HG03196 (cell line): ENCODE measurements around the gene FOXR2.

ENCODE experiments used
- ATAC-seq: cut with Tn5 transposase; IDR thresholded peaks from one replicate; pipeline ENCODE4 v1.9.1; 2021; ENCODE audit not compliant: unreplicated experiment

The FOXR2 gene, protein sequence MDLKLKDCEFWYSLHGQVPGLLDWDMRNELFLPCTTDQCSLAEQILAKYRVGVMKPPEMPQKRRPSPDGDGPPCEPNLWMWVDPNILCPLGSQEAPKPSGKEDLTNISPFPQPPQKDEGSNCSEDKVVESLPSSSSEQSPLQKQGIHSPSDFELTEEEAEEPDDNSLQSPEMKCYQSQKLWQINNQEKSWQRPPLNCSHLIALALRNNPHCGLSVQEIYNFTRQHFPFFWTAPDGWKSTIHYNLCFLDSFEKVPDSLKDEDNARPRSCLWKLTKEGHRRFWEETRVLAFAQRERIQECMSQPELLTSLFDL

DNA sequence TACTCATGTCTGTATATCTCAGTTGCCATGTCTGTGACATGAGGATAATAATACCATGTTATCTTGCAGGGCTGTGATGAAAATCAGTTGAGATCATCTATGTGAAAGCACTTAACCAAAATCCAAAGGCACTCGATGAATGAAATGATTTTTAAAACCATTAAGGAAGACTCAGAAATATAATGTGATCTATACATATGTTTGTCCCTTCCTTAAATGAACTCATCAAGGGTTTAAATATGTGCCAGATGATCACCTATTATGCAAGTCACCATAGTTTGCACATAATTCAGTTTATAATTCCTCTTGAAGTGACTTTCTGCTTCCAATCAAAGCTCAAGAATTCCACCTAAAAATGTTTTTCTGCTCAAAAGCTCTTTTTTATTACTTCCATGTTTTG is at the start of gene FOXR2:
Gene FOXR2, plus strand, starts transcription at position 301 of the 400 bp plus-strand sequence. CDS start 312 bp downstream, outside the sequence.
- no peak for ATAC-seq

DNA sequence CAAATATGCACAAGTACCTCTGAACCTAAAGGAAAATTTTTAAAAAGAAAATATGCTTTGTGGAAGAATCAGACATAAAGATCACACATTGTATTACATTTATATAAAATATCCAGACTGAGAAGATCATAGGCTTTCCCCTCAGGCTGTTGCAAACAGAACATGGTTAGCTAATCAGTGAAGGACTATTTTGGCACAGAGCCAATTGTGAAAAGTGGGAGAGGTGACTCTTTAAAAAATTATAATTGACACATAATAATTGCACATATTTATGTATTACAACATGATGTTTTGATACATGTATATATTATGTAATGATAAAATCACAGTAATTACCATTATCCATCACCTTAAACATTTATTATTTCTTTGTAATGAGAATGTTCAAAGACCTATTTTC is 44.1 kb upstream of the FOXR2 start:
- no peak for ATAC-seq

- ATAC-seq, result no peak
These were observed 40.8 kb upstream of the FOXR2 start for GRCh38 chrX:55582447-55582846.

GRCh38 chrX:55593296-55593695 is 29.9 kb upstream of the FOXR2 start:
- no peak for ATAC-seq

DNA sequence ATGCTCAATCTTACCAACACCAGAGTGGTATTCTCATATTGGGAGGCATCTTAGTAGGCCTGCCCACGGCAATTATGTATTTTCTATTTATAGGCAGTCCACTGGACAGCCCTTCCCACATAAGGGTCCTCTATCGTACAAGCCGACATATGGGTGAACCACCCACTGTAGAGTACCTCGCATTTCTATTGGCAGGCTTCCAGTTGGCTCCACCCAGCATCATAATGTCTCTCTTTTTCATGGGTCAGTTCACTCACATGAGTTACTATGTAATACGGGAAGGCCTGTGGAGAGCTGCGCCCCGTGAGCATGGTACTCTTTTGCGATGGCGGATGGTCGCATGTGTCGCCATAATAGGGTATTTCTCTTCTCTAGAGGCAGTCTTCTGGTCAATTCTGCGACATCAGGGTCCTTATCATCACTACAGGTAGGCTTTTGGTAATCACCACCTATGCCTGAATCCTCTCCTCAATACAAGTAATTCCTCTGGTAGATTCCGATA is 29.4 kb upstream of the FOXR2 start:
- ATAC-seq, result no peak

DNA sequence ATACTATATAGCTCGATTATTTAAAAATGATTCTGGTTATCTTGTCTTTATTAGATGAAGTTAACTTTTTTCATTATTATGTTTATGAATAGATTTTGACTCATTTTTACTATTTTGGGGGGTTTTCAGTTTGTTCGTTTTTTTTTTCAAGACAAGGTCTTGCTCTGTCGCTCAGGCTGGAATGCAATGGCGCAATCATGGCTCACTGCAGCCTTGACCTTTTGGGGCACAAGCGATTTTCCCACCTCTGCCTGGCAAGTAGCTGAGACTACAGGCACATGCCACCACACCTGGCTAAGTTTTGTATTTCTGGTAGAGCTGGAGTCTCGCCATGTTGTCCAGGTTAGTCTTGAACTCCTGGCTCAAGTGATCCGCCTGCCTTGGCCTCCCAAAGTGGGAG is 24.9 kb upstream of the FOXR2 start:
- ATAC-seq, result no peak

- no peak for ATAC-seq
These were observed 3.7 kb upstream of the FOXR2 start for GRCh38 chrX:55619547-55619946.

- ATAC-seq, result no peak
These were observed 1.2 kb downstream of the FOXR2 start for GRCh38 chrX:55624403-55624802.

DNA sequence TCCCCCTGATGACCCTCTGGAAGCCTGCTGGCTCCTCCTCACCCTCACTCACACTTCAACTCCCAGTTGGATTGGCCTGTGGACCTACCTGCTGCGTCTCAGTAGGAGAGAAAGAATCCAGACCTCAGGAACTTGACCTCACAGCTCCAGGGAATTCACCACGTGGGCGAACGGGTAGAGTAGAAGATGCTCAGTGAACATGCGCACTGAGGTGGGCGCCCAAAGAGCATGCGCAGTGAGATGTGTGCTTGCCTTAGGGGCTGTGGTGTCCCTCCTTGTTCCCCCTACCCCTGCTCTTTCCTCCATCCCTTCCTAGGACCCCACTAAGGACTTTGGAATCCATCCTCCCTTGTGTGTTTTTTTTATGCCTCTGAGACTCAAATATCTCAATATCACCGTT is 12.9 kb downstream of the FOXR2 start:
- no peak for ATAC-seq

DNA sequence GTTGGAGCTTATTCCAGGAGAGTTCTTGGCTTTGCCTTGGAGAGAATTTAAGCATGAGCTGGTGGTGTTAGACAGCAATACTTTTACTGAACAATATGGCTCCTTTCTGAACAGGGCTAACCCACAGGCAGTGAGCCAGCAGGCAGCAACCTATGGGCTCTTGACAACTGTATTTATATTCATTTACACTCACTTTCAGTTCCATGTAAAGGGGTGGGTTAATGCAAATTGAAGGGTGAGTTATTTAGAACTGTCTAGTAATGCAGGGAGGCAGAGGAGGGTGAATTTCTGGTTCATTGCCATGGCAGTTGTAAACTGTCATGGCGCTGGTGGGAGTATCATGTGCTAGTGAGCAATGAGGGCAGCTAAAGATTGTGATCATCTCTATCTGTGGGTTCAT is 15.7 kb downstream of the FOXR2 start:
- no peak for ATAC-seq

- ATAC-seq, result peak; percentile 63
These were observed 17.7 kb downstream of the FOXR2 start for GRCh38 chrX:55640854-55641253.

GRCh38 chrX:55648434-55648833 is 25.2 kb downstream of the FOXR2 start:
- ATAC-seq, result no peak

- no peak for ATAC-seq
These were observed 36.7 kb downstream of the FOXR2 start for GRCh38 chrX:55659931-55660330.

DNA sequence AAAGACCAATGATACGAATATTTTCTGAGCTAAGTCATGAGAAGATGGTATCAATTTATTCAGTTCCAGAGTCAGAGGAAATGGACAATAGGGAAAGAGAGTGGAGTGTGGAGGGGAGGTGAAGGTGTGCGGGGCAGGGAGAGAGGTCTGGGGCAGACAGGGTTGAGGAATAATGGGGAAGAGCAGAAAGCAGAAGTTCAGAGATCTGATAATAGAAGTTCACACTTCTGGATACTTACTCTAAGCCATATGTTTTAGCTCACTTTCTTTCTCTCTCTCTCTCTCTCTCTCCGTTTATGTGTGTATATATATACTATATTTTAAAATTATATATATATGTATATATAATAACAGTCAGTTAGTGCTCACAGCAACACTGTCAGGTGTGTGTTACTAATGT is 40.4 kb downstream of the FOXR2 start:
- no peak for ATAC-seq

DNA sequence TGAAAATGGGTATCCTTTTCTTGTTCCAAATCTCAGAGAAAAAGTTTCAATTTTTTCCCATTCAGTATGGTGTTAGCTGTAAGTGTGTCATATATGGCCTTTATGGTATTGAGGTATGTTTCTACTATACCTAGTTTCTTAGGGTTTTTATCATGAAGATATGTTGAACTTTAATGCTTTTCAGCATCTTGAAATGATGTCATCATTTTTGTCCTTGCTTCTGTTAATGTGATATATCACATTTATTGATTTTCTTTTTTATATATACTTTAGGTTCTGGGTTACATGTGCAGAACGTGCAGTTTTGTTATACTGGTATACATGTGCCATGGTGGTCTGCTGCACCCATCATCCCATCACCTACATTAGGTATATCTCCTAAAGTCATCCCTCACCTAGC is 44.9 kb downstream of the FOXR2 start:
- ATAC-seq, result no peak
